GM12872 (cell line): Measurements from ENCODE around the gene PCYT2.

Experiments used
- CTCF ChIP-seq: IDR thresholded peaks from 3 replicates; pipeline ENCODE4 v1.5.1; 2011; ENCODE audit warnings: low read depth, mild to moderate bottlenecking, low read length, moderate library complexity; ENCODE audit not compliant: insufficient read depth

The PCYT2 gene

DNA sequence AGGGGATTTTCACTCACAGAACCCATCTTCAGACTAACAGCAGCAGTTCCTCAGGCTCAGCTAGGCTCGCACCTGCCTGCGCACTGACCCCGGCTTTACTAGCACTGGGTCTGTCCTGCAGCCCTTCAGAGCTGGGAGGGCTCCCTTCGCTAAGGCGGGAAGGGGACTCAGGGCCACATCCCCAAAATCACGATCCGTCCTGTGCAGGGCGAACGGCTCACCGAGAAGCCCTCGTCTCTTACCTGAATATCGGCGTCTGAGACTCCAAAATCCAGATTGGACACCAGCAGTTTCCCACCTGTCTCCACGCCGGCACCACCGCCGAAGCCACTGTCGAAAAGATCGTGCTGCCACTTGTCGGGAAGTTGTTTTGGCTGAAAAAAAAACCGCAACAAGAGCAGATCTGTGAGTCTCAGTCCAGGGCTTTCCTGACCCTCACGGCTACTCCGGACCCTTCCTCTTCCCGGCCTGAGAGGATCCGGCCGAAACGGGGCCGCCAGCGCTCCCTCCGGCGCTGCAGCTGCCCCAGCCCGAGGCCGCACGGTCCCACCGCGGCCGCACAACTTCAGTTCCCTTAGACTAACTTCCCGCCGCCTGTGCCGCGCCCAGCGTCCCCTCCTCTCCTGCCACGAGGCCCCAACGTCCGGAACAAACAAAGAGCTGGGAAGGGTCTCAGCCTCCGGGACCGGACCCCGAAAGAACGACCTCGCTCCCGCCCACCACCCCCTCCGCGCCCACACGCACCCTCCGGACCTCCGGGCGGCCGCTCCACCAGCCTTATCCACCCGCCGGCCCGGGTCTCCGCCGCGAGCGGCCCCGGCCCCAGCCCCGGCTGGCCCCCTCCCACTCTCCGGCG, 20.5 kb downstream of the PCYT2 start:
- TF ChIP-seq CTCF = no peak

- TF ChIP-seq CTCF = no peak
These were observed 21.6 kb downstream of the PCYT2 start for GRCh38 chr17:81889602-81890001.

DNA sequence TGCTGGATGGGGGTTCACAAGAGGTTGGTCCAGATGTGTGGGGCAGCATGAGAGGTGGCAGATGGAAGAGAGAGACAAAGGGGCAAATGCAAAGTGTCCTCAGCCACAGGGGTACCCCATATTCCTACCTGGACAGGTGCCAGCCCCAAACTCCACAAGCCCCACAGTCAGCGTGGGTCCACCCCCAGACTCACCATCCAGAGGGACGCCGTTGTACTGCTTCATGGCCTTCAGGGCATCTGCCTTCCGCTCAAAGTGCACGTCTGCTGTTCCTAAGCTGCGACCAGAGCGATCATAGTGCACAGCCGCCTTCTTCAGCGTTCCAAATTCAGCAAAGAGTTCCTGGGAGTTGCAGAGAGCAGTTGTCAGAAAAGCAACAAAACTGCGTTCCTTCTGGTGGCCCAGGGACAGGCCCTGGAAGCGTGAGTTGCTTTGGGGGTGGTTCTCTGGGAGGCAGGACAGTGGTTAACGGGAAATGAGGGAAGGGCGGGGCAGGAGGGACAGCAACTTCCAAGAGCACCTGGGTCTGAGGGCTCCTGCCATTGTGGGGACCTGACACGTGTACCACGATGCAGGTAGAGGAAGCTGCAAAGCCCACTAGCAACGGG, 22.1 kb downstream of the PCYT2 start:
- no peak for TF ChIP-seq CTCF

GRCh38 chr17:81888105-81888987, 22.9 kb downstream of the PCYT2 start:
- no peak for TF ChIP-seq CTCF

- no peak for TF ChIP-seq CTCF
These were observed 25.2 kb downstream of the PCYT2 start for GRCh38 chr17:81885869-81886548.

DNA sequence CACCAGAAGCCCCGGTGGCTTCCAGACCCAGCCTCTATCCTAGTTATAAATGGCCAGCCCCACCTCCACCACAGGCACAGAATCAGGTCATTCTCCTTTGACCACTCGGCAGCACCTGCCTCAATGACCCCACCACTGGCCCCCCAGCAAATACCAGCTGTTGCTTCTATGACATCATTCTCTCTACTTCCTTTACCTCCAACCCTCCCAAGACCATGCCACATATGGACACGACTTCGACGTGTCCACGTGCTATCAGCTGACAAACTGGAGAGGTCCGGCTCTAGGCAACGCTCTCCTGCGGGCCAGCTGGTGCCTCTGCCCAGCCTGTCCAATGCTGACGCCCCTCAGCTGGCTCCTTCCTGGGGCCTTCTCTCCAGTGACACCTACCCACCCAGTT, 25.7 kb downstream of the PCYT2 start:
- no peak for TF ChIP-seq CTCF
